ENCODE measurements around the gene HSD17B1.
"Not testable (repeated sequence)": the region's sequence is repeated elsewhere in the genome, so short reads cannot be mapped to it uniquely, and the experiment has no call there.

Gene HSD17B1, protein sequence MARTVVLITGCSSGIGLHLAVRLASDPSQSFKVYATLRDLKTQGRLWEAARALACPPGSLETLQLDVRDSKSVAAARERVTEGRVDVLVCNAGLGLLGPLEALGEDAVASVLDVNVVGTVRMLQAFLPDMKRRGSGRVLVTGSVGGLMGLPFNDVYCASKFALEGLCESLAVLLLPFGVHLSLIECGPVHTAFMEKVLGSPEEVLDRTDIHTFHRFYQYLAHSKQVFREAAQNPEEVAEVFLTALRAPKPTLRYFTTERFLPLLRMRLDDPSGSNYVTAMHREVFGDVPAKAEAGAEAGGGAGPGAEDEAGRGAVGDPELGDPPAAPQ

DNA sequence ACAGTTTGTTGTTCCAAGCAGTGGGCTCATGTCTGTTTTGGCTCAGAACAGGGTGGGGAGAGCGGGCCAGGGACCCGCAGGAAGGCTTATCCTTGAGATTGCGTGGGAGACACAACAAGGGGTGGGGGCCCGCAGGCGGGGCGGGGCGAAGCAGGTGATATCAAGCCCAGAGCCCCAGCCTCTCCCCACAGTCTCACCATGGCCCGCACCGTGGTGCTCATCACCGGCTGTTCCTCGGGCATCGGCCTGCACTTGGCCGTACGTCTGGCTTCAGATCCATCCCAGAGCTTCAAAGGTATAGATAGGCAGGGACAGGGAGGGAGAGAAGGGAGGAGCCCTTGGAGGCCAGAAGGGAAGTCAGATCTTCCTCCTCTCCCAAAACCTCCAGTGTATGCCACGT is at the start of gene HSD17B1:
Gene HSD17B1, plus strand, starts transcription at position 188 of the 400 bp plus-strand sequence. Its CDS starts 11 bp downstream, at position 199.
- not testable (repeated sequence) for DNase-seq

DNA sequence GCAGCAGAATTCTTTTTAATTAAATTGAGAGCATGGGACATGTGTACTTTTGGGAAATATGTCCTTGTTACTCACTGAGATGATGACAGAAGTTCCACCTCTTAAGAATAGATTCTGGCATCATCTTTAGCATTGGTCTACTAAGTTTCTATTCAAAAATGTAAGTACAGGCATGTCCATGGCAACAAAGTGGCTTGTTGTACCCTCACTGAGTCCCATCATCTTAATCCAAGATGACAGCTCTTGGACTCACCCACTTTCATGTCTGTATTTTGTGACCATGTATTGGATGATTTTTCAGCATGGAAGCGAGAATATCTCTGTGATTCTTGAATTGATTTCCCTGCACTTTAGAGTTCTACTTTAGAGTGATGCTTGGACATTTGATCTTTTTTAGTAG is 49.8 kb upstream of the HSD17B1 start:
- no peak for DNase-seq

DNA sequence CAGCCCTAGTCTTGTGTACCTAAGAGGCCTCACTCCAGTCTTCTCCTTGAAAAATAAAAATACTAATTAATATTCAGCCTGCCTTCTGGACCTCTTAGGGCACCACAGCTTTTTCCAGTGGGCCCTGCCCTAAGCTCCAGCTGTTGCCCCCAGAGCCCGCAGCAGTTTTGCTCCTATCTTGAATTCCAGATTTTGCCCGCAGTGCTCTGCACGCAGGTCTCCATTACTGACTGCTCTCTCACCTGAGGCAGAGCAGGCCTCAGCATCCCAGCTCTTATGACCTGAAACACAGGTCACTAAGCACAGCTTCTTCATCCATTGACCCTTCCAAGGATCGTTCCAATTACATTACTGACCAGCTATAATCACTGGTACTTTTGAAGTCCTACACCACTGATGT is 45.1 kb upstream of the HSD17B1 start:
- DNase-seq, result no peak

DNA sequence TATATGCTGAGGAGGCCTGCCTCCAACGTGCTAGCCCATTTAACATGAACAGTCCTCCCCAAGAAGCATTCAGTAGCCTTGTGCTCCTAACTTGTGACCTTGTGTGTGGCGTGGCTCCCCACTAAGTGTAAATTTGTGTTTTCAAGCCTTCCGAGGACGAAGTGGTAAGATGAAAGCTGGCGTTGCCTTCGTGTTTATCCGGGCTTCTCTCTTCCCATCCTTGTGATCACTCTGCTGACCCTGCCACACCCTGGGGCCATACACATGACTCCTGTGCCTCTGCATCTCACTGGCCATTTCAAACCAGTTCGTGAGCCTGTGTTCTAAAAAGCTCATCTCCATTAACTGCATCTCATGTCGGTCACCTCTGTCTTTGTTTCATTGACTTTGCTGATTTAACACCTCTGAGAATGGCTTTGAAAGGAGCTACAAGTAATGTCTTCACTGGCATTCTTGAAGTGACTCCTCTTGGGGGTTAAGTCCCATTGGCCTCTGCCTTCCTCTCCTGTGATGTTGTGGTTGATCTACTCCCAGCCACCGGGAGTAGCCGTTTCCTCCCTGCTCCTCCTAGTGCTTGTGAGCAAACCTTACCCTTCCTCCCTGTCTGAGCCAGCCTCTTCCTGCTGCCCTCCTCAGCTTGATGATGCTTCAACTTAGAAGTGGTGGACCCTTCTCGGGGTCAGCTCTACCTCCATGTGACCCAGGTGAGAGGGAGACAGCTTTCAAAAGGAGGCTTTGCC is 44.1 kb upstream of the HSD17B1 start:
- no peak for DNase-seq

DNA sequence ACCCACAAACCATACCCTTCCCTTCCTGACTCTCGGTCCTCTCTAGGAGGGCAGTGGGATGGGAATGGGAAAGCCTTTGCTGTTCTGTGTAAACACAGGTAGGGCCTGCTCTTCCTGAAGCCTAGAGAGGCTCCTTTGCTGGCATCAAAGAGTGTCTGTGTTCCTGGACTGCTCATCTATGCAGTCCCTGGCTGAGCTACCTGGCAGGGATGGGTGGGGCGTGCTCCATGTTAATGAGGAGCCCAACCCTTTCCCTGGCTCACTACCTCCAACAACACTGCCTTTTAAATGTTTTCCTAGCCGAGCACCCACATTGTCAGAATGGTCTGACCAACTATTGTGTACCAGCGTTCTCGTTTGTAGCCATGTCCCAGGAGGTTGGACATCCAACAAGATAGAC is 43.3 kb upstream of the HSD17B1 start:
- DNase-seq, result no peak

DNA sequence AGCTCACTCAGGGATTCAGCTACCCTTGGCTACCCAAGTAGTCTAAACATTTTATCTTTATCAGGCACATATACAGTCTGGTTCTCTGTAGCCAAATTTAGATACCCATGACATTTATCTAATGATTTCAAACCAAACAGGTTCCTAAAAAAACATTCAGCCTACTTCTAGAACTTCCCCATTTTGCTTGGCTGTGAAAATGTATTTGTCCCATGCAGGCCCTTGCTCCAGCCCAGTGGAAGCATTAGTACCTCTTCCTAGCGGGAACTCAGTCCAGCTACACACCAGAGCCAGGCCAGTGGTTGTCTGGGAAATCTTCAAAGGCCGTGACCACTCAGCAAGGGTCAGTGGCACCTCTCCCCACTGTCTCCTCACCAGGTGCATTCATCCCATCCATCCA is 42.9 kb upstream of the HSD17B1 start:
- DNase-seq, result no peak

DNA sequence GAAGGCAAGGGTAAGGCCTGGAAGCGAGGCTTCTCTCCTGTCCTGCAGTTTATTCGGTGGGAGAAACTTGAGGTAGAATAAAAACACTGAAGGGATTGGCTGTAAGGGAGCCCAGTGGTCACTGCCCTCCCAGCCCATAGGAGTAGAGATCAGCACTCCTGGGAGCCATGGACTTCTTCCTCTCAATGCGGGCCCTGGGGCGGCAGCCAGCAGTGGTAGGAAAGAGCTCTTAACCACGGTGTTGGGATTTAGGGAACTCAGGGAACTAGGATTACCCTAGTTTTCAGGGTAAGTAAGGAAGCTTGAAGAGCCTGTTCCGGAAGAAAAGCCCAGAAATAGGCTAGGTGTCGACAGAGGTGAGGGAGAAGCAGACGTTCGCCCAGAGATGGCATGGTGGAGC is 40.5 kb upstream of the HSD17B1 start:
- no peak for DNase-seq

DNA sequence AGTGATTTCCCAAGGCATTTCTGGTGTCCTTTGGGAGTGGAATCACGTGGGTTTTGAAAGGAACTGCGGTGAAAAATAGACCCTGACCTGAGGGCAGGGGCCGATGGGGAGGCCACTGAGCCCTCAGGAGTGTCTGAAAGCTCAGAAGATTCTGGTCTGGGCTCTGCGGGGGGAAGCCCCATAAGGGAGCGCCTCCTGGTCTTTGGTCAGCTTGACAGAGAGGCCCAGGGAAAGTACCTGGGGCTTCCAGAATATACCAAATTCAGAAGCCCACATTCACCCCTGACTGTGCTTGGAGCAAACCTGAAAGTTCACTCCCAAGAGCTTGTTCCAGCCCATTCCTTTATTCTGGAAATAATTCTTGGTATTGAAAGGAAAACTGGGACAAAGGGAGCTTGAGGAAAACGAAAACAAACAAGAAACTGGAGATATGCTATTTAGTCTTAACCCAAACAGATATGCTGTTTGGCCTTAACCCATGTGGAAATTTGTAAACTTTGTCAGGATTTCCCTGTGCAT is 39.9 kb upstream of the HSD17B1 start:
- DNase-seq, result no peak

DNA sequence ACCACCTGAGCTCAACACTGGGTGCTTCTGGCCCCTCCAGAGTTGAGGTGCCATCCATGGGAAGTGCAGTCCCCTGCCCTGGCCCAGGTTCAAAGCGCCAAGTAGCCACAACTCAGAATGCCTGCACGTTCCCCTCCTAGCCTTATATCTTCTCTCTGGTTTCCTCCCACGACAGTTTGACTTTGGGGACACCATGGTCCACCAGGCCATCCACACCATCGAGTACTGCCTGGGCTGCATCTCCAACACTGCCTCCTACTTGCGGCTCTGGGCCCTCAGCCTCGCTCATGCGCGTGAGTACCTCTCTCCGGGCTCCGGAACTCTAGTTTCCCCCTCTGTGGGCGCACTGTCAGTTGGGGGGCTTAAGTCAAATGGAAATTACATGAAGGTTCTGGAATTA is 39.0 kb upstream of the HSD17B1 start:
- no peak for DNase-seq

DNA sequence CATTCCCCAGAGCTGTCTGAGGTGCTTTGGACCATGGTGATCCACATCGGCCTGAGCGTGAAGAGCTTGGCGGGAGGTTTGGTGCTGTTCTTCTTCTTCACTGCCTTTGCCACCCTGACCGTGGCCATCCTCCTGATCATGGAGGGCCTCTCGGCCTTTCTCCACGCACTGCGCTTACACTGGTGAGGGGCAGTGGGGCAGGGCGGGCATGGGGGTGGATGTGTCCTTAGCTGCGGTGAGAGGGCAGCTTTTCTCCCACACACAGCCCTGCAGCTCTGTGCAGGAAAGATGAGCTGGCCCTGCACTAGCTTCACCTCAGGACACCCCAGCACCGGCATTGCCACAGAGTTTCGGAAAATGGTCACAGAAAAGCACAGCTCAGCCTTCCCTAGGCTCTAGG is 38.4 kb upstream of the HSD17B1 start:
- no peak for DNase-seq

DNA sequence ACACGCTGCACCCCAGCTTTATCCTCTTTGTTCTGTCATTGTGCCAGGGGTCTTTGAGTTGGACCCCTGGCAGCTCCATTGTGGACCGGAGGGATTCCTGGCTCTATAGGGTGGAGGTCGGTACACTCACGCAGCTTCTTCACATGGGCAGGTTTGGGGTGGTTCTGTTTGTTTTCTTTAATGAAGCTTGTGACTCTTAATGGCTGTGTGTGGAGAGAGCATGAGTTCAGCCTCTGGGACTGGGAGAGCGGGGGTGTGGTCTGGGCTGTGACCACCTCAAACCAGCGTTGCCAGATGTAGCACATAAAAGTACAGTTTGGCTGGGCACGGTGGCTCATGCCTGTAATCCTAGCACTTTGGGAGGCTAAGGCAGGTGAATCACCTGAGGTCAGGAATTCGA is 37.9 kb upstream of the HSD17B1 start:
- no peak for DNase-seq

DNA sequence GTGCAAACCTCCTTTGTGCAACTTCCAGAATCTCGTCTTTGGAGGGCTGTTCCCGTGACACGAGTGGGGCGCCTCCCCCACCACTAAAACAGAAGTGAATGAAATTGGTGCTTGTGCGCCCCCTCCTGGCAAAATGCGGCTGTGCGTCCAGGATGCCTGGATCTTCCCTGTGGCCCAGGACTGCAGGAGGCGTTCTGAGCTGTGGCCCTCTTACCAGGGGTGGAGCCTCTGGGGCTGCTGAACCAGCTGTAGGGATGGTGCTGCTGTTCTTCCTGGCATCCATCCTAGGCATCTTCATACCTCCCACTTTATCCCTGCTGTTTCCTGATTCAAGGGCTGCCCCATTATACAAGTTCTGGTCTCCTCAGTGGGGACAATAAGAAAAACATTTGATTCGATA is 35.2 kb upstream of the HSD17B1 start:
- no peak for DNase-seq

DNA sequence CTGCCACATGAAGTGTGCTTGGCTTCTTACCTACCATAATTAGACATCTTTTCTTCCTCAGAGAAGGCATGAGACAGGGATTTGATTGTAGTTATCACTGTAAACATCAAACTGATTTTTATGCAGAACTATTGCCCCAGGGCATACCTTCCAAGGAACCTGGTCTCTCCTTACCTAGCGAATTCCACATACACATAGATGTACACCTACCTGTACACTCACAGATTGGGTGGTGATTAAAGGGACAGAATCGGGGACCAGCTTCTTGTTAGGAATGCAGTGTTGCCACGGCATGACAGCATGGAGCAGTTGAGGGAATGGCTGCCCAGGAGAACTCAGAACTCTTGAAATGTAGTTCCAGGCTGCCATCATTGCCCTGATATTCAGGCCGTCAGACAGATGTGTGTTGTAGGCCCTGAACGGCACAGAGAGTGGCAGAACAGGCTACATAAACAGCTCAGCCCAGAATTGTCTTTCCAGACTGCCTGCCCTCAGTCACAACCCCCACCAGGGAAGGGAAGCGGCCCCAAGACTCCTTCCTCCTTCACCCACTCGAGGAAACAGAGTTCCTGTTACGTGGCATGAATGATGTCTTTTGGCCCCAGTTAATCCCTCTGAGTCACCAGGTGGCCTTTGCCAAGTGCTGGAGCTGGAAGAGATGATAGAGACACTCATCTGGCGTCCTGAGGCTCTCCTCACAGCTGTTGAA is 34.5 kb upstream of the HSD17B1 start:
- DNase-seq, result no peak

DNA sequence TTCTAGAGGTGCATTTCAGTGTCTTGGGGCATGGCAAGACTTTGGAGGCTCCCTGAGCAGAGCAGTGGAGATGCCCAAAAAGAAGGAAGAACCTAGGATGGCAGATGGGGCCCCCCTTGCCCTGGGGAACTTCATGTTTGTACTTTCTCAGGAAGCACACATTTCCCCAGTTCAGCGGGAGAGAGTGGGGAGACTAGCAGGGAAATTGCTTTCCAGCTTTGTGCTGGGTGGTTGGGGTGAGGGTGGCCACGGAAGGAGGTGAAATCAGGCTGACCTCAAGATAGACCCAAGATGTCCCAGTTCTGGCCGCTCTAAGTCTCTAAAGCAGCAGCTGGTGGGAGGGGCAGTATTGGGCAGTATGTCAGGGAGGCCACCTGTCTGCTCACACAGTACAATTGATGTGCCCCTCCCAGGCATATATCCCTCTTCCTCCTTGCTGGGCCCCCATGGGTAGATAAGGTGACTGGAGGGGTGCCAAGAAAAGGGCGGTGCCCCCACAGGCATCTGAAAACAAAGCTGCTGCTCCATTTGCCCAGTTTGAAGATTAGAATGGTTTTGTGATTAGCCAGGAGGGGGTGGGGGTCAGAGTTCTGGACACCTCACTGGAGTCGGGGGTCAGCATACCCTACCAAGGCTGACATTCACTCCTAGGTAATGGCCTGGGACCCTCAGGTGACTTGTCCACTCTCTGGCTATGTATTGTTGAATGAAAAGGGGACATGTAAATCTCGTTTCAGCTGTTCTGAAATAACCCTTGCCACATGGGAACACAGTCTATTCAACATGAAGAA is 33.8 kb upstream of the HSD17B1 start:
- DNase-seq, result no peak

DNA sequence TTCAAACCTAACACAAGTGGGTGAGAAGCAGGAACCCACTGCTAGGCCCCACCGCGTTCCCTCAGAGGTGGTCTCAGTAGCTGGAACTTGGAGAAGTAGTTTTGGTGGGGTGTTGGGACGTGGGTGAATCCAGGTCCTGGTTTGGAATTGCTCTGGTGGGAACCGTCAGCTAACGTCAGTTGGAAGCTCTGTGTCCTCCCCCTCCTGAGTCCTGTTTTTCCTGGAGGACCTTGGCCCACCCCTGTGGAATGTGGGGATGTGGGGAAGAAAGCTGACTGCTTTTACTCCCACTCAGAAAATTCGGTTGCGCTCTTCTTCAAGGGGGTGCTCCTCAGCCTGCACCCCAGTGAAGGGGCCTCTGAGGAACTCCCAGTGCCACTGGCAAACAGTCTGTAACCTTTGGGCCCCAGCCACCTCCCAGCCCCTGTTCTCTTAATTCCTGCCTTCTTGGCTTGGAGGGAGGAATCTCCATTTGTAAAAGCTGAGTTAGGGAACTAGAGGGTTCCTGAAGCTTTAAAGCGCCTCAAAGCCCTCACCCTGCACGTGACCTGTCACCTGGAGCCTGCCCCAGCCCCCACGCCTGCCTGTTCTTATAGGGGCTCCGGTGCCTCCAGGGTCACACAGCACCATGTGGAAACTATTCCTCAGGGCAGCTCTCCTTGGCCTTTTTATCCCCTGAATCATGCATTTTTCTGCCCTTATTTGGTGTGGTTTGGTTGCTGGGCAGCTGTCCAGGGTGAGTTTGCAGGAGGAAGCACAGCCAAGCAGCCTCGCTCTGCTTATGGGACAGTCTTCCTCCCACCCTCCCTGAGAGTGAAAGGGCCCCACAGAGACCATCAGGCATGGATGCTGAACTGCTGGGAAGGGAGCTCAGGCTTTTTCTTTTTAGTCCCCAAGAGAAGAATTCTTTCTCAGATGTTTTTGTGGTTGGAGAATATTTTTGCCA is 32.9 kb upstream of the HSD17B1 start:
- no peak for DNase-seq

DNA sequence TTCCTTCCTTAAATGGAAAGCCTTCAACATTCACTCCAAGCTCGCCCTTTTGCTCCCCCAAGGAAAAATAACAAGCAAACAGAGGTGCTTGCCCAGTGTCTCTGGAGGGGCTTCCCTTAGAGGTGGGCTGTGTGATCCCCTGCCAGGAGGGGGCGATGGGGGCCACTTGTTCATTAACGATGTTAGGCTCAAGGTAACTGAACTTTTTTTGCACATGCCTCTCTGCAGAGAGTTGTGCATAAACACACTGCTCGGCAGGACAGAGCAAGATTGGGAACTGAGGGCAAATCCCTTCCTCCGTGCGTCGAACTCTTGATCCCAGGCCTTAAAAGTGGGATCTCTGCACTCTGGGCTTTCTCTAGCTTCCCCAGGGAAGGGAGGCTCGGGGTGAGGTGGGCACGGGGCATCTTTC is 32.2 kb upstream of the HSD17B1 start:
- no peak for DNase-seq

DNA sequence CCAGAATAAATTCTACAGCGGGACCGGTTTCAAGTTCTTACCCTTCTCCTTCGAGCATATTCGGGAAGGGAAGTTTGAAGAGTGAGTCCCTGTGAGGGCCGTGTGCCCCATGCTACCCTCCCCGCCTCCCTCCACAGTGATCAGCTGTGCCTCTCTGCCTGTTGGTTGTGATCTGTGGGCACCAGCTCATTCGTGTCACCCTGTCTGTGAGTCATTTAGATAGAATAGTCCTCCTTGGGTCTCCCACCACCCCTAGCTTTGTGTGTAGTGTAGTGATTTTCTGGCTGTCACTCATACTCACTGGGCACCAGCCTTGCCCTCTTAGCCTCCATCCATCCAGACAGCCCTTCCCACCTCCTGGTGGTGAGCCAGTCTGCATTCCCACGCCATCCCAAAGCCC is 31.7 kb upstream of the HSD17B1 start:
- no peak for DNase-seq

DNA sequence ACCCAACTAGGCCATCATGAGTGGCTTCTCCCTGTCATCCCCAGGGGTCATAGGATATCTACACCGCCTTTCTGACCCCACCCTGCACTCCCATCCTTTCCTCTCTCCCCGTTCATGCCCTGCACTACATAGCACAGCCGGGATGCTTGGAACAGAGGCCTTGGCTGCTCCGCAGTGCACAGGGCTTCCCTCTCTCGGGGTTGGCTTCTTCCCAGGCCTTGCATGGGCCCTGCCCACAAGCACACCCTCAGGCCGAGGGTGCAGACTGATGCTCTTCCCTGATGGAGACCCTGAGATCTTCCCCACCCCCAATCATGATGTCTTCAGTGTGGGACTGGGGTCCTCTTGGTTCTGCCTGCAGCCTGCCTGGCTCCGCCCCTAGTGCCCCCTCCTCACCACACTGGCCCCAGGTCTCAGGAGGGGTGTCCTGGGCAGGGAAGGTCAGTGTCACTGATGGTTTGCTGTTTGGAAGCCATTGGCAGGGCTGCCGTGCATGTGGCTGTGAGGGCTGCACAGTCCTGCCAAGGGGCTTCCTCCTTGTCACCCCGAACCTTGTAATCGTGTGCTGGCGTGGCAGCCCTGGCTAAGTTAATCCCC is 31.0 kb upstream of the HSD17B1 start:
- no peak for DNase-seq

DNA sequence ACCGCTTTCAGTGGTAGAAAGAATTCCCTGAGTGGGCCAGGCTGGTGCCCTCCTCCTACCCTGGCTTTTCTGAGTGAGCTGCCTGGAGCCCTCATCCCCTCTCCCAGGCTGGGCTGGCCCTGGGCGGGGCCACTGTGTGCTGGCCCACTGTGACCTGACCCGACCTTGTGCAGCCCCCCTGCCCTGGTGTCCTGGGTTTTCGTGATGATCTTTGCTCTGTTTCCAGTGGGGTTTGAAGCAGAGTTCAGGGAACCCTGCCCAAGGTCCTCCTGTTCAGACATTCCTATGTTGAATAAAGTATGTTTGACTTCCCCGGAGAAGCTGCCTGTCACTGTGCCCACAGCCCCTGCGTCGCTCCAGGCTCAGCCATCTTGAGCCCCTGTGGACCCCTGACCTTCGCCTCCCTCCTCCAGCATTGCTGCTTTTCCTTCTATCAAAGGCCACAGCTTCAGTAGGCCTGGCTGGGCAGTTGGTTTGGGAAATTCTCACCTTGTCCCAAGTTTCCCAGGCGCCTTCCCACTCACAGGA is 30.4 kb upstream of the HSD17B1 start:
- DNase-seq, result no peak

DNA sequence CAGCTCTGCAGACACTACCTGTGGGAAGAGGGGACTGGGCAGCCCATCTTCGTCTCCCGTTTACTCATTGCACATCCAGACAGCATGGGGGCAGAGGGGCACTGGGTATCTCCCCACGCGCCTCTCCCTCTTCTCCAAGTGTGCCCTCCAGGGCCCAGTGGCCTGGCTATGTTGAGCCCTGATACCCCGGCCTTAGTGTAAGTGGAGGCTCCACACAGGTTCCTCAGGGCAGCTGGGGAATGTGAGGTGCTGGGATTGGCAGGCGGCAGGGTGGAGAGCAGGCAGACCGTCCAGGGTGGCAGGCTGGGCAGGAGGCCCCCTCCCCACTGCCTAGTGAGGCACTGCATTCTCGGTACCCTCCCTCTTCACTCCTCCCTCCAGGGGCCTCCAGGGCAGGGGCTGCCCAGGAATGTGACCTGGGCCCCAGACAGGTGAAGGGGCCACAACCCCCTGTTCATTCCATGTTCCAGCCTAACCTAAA is 29.9 kb upstream of the HSD17B1 start:
- no peak for DNase-seq

DNA sequence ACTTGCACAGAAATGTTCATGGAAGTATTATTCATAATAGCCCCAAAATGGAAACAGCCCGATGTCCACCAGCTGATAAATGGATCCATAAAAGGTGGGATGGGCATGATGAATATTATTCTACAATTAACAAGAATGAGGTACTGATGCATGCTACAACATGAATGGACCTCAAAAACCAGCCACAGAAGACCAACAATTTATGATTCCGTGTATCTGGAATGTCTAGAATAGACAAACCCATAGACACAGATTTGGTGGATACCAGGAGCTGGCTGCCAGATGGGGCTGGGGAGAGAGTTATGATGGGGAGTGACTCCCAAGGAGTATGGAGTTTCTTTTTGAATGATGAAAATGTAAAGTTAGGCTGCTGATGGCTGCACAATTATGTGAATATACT is 27.5 kb upstream of the HSD17B1 start:
- no peak for DNase-seq
